ENCODE results near the gene VASN. TPM values are rescaled to one million over a fixed set of nuclear protein-coding genes. Genes with fewer than 3 reads are reported as not detected.
A peak's percentile ranks its signal among the peaks of the same experiment; 100 is the strongest.

VASN gene
- total and polyA plus RNA-seq, 9 of the 15 experiments (the other 6 are each of a cell fraction or from before 2014, with no cell fraction given) = 0.01 to 2.5 (median 0.41) TPM; not detected in 1

DNA sequence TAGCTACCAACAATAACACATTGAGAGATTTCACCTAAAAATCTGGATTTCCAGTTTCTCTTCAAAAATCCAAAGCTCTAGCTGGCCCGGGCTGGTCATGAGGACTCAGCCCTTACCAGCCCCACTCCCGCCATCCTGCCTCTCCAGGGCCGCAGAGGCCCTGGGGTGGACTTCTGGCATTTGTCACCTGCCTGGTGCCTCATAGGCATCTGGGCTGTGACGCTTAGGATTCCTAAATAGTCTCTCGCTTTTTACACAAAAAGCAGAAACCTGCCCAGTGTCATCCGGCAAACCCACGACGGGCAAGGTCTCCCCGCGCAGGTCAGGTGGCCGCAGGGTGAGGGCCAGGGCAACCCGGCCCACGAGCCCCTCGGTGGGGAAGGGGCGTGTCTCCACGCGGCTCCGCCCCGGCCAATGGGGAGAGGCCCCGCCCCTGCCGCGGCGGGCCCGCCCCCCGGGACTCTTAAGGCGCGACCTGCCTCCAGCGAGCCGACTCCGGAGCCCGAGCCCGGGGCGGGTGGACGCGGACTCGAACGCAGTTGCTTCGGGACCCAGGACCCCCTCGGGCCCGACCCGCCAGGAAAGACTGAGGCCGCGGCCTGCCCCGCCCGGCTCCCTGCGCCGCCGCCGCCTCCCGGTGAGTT lies at the start of gene VASN (continued):
- TF ChIP-seq JUND (IDR thresholded peaks at IDR 0.05; ENCODE audit: borderline replicate concordance, low read depth, low read length) (no peak), JUND (tag; IDR thresholded peaks at IDR 0.05; ENCODE audit: borderline replicate concordance, low read depth, low read length) (no peak), PURB (CRISPR knock-in tag; IDR thresholded peaks at IDR 0.05; ENCODE audit: low read depth) (no peak), TBP (optimal IDR thresholded peaks at IDR 0.05; ENCODE audit: low read depth, low read length) (peak; percentile 89), ELF1 (tag; IDR thresholded peaks at IDR 0.05) (no peak), RCOR1 (IDR thresholded peaks at IDR 0.05; ENCODE audit: borderline replicate concordance in 1 of 2, low read depth in 2 of 2, low read length in 2 of 2) (no peak), ZNF324 (CRISPR knock-in tag; IDR thresholded peaks at IDR 0.05) (no peak), EP400 (IDR thresholded peaks at IDR 0.05) (no peak), MEF2A (IDR thresholded peaks at IDR 0.05; ENCODE audit: control insufficient read depth, low read depth, low read length) (no peak), ZBTB1 (CRISPR knock-in tag; IDR thresholded peaks at IDR 0.05; ENCODE audit: borderline replicate concordance, low read depth) (no peak), MCM7 (IDR thresholded peaks at IDR 0.05) (no peak), HNRNPH1 (optimal IDR thresholded peaks at IDR 0.05; ENCODE audit: low read depth, low read length) (no peak), ATF7 (IDR thresholded peaks at IDR 0.05) (no peak), NR2F6 (CRISPR knock-in tag; IDR thresholded peaks at IDR 0.05) (no peak), HDGF (IDR thresholded peaks at IDR 0.05) (no peak), ELF2 (CRISPR knock-in tag; IDR thresholded peaks at IDR 0.05) (no peak)
- TF ChIP-seq, protein P1, sequence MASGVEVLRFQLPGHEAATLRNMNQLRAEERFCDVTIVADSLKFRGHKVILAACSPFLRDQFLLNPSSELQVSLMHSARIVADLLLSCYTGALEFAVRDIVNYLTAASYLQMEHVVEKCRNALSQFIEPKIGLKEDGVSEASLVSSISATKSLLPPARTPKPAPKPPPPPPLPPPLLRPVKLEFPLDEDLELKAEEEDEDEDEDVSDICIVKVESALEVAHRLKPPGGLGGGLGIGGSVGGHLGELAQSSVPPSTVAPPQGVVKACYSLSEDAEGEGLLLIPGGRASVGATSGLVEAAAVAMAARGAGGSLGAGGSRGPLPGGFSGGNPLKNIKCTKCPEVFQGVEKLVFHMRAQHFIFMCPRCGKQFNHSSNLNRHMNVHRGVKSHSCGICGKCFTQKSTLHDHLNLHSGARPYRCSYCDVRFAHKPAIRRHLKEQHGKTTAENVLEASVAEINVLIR (CRISPR knock-in tag; IDR thresholded peaks at IDR 0.05) = no peak
- TF ChIP-seq, protein P2, sequence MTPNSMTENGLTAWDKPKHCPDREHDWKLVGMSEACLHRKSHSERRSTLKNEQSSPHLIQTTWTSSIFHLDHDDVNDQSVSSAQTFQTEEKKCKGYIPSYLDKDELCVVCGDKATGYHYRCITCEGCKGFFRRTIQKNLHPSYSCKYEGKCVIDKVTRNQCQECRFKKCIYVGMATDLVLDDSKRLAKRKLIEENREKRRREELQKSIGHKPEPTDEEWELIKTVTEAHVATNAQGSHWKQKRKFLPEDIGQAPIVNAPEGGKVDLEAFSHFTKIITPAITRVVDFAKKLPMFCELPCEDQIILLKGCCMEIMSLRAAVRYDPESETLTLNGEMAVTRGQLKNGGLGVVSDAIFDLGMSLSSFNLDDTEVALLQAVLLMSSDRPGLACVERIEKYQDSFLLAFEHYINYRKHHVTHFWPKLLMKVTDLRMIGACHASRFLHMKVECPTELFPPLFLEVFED (CRISPR knock-in tag; conservative IDR thresholded peaks at IDR 0.05) = no peak
- TF ChIP-seq, protein P3, sequence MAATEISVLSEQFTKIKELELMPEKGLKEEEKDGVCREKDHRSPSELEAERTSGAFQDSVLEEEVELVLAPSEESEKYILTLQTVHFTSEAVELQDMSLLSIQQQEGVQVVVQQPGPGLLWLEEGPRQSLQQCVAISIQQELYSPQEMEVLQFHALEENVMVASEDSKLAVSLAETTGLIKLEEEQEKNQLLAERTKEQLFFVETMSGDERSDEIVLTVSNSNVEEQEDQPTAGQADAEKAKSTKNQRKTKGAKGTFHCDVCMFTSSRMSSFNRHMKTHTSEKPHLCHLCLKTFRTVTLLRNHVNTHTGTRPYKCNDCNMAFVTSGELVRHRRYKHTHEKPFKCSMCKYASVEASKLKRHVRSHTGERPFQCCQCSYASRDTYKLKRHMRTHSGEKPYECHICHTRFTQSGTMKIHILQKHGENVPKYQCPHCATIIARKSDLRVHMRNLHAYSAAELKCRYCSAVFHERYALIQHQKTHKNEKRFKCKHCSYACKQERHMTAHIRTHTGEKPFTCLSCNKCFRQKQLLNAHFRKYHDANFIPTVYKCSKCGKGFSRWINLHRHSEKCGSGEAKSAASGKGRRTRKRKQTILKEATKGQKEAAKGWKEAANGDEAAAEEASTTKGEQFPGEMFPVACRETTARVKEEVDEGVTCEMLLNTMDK (IDR thresholded peaks at IDR 0.05; ENCODE audit: borderline replicate concordance, insufficient read depth, low read depth, low read length, poor library complexity, severe bottlenecking) = no peak
- TF ChIP-seq, protein P4, sequence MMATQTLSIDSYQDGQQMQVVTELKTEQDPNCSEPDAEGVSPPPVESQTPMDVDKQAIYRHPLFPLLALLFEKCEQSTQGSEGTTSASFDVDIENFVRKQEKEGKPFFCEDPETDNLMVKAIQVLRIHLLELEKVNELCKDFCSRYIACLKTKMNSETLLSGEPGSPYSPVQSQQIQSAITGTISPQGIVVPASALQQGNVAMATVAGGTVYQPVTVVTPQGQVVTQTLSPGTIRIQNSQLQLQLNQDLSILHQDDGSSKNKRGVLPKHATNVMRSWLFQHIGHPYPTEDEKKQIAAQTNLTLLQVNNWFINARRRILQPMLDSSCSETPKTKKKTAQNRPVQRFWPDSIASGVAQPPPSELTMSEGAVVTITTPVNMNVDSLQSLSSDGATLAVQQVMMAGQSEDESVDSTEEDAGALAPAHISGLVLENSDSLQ (IDR thresholded peaks at IDR 0.05) = no peak
- TF ChIP-seq, protein P5, sequence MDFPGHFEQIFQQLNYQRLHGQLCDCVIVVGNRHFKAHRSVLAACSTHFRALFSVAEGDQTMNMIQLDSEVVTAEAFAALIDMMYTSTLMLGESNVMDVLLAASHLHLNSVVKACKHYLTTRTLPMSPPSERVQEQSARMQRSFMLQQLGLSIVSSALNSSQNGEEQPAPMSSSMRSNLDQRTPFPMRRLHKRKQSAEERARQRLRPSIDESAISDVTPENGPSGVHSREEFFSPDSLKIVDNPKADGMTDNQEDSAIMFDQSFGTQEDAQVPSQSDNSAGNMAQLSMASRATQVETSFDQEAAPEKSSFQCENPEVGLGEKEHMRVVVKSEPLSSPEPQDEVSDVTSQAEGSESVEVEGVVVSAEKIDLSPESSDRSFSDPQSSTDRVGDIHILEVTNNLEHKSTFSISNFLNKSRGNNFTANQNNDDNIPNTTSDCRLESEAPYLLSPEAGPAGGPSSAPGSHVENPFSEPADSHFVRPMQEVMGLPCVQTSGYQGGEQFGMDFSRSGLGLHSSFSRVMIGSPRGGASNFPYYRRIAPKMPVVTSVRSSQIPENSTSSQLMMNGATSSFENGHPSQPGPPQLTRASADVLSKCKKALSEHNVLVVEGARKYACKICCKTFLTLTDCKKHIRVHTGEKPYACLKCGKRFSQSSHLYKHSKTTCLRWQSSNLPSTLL (IDR thresholded peaks at IDR 0.05) = no peak

Data from K562 (cell line).